ENCODE measurements around the gene RASSF5. TPM values are rescaled to one million over a fixed set of nuclear protein-coding genes. Genes with fewer than 3 reads are reported as not detected.

RASSF5 gene
- total RNA-seq, 1 experiment from 2014 or later = 6.1 TPM

GRCh38 chr1:206493279-206493678 lies 14.1 kb upstream of the RASSF5 start:
- intact Hi-C loops (cut with micrococcal nuclease; ENCODE audit: unreplicated experiment) = no loop called here
- H3K36me3 Mint-ChIP-seq (ENCODE audit: insufficient read depth, unreplicated experiment) = peaks cover 58% of the 10 kb centered on the region
- no peak for DNase-seq
- no peak overlapping the region for H3K4me3 Mint-ChIP-seq (ENCODE audit: low read depth, unreplicated experiment)
- BruUV-seq (replicated peaks) = no TSS peak
- TF ChIP-seq CTCF (IDR thresholded peaks at IDR 0.05; ENCODE audit: unreplicated experiment) = no peak
- H3K4me1 Mint-ChIP-seq (ENCODE audit: low read depth, unreplicated experiment) = peaks cover 14% of the 10 kb centered on the region
- no peak overlapping the region for H3K27ac Mint-ChIP-seq (ENCODE audit: unreplicated experiment)
- CTCF ChIA-PET = no interaction called here
- no peaks in the 10 kb centered on the region for H3K27me3 Mint-ChIP-seq (ENCODE audit: unreplicated experiment)
- no peaks in the 10 kb centered on the region for H3K9me3 Mint-ChIP-seq (ENCODE audit: low read depth, unreplicated experiment)

GRCh38 chr1:206495011-206495461 lies 12.3 kb upstream of the RASSF5 start:
- CTCF ChIA-PET = interaction anchor here (0.9 to 1.0 kb wide), 2 partner anchors 12 to 16 kb away, joined by 3 read pairs; no protein-coding TSS in a partner anchor
- intact Hi-C loops (cut with micrococcal nuclease; ENCODE audit: unreplicated experiment) = no loop called here
- Mint-ChIP-seq H3K27ac (ENCODE audit: unreplicated experiment) (no peak overlapping the region), H3K4me1 (ENCODE audit: low read depth, unreplicated experiment) (peaks cover 24% of the 10 kb centered on the region), H3K36me3 (ENCODE audit: insufficient read depth, unreplicated experiment) (peaks cover 59% of the 10 kb centered on the region), H3K27me3 (ENCODE audit: unreplicated experiment) (no peaks in the 10 kb centered on the region), H3K4me3 (ENCODE audit: low read depth, unreplicated experiment) (no peak overlapping the region), H3K9me3 (ENCODE audit: low read depth, unreplicated experiment) (no peaks in the 10 kb centered on the region)
- BruUV-seq (replicated peaks) = no TSS peak
- no peak for DNase-seq
- TF ChIP-seq CTCF (IDR thresholded peaks at IDR 0.05; ENCODE audit: unreplicated experiment) = no peak

GRCh38 chr1:206495493-206496046 lies 11.8 kb upstream of the RASSF5 start:
- CTCF ChIA-PET = interaction anchor here (0.9 to 1.0 kb wide), 2 partner anchors 11 to 16 kb away, joined by 3 read pairs; no protein-coding TSS in a partner anchor
- Mint-ChIP-seq H3K4me1 (ENCODE audit: low read depth, unreplicated experiment) (peaks cover 24% of the 10 kb centered on the region), H3K27ac (ENCODE audit: unreplicated experiment) (no peak overlapping the region), H3K27me3 (ENCODE audit: unreplicated experiment) (no peaks in the 10 kb centered on the region), H3K36me3 (ENCODE audit: insufficient read depth, unreplicated experiment) (peaks cover 54% of the 10 kb centered on the region), H3K9me3 (ENCODE audit: low read depth, unreplicated experiment) (no peaks in the 10 kb centered on the region), H3K4me3 (ENCODE audit: low read depth, unreplicated experiment) (no peak overlapping the region)
- DNase-seq = no peak
- no peak for TF ChIP-seq CTCF (IDR thresholded peaks at IDR 0.05; ENCODE audit: unreplicated experiment)
- intact Hi-C loops (cut with micrococcal nuclease; ENCODE audit: unreplicated experiment) = no loop called here
- no TSS peak for BruUV-seq (replicated peaks)

DNA sequence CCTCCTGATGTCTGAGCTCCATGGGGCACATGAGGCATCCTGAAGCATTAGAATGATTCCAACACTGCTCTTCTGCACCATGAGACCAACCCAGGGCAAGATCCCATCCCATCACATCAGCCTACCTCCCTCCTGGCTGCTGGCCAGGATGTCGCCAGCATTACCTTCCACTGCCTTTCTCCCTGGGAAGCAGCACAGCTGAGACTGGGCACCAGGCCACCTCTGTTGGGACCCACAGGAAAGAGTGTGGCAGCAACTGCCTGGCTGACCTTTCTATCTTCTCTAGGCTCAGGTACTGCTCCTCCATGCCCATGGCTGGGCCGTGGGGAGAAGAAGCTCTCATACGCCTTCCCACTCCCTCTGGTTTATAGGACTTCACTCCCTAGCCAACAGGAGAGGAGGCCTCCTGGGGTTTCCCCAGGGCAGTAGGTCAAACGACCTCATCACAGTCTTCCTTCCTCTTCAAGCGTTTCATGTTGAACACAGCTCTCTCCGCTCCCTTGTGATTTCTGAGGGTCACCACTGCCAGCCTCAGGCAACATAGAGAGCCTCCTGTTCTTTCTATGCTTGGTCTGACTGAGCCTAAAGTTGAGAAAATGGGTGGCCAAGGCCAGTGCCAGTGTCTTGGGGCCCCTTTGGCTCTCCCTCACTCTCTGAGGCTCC lies 11.1 kb upstream of the RASSF5 start:
- no peak for TF ChIP-seq CTCF (IDR thresholded peaks at IDR 0.05; ENCODE audit: unreplicated experiment)
- Mint-ChIP-seq H3K4me1 (ENCODE audit: low read depth, unreplicated experiment) (peaks cover 24% of the 10 kb centered on the region), H3K4me3 (ENCODE audit: low read depth, unreplicated experiment) (no peak overlapping the region), H3K36me3 (ENCODE audit: insufficient read depth, unreplicated experiment) (peaks cover 52% of the 10 kb centered on the region), H3K27ac (ENCODE audit: unreplicated experiment) (no peak overlapping the region), H3K9me3 (ENCODE audit: low read depth, unreplicated experiment) (no peaks in the 10 kb centered on the region), H3K27me3 (ENCODE audit: unreplicated experiment) (no peaks in the 10 kb centered on the region)
- DNase-seq = no peak
- CTCF ChIA-PET = interaction anchor here (1.0 kb wide), 1 partner anchor 11 kb away, joined by 3 read pairs; no protein-coding TSS in a partner anchor
- BruUV-seq (replicated peaks) = TSS peak; percentile 18
- intact Hi-C loops (cut with micrococcal nuclease; ENCODE audit: unreplicated experiment) = no loop called here

All from Calu3 (cell line).